H1 (cell line): ENCODE measurements around the gene TPRG1L. TPM values are rescaled to one million over a fixed set of nuclear protein-coding genes. Genes with fewer than 3 reads are reported as not detected.

Source experiments
- CHD7 ChIP-seq: fragments of 300-600 bp; sonication (generic); IDR thresholded peaks from 2 replicates; pipeline ENCODE4 v1.7.1; 2012; ENCODE audit warnings: low read length, moderate library complexity, mild to moderate bottlenecking, inconsistent platforms; ENCODE audit not compliant: insufficient replicate concordance
- RBBP5 ChIP-seq: IDR thresholded peaks from 2 replicates; pipeline ENCODE4 v1.7.1; 2012; ENCODE audit warnings: low read depth, mild to moderate bottlenecking, inconsistent platforms, low read length, moderate library complexity, borderline replicate concordance
- polyA plus RNA-seq, 7 experiments: library from polyadenylated mRNA; depleted of rRNA in 3 of 7; stranded (reverse) in 5 of 7; unstranded in 2 of 7; fragments of >200 nt in 5 of 7; fragments of 200-250 nt in 2 of 7; gene quantifications; 1 replicate in 5 of 7; 2 replicates in 1 of 7; 4 replicates in 1 of 7; pipeline versions ENCODE4 v1.2.1 to v1.2.3, GENCODE V29; 2011 to 2013; ENCODE audit warnings: missing spikeins in 2 of 7, mixed read lengths in 2 of 7
- total RNA-seq: library from RNA; stranded (reverse); fragmentation: NEBNext Ultra II Directional; extraction: Animal tissue kit (Norgen Biotek cat#: 25700); gene quantifications from 2 replicates; pipeline ENCODE4 v1.2.1, GENCODE V29; 2021

The TPRG1L gene
- total and polyA plus RNA-seq, 2 of the 8 experiments (the other 6 are each of a cell fraction or from before 2014, with no cell fraction given): 21.7 to 22.3 TPM

GRCh38 chr1:3577300-3577699 is 47.5 kb upstream of the TPRG1L start (continued):
- TF ChIP-seq CHD7 (no peak), RBBP5 (no peak)
